H54 (cell line): ENCODE measurements around the gene GMPR.

Experiments
- DNase-seq: peaks from one replicate; pipeline ENCODE4 v3.0.0; 2011; ENCODE audit warnings: low spot score, mixed read lengths; ENCODE audit not compliant: insufficient read length
- FAIRE-seq: peaks from 3 replicates; lab custom pipeline; 2011; peaks lifted over from hg19 to GRCh38; lab: Jason Lieb, UNC
- POLR2A ChIP-seq: IDR thresholded peaks from 2 replicates; pipeline ENCODE4 v1.6.1; 2011; ENCODE audit warnings: low read depth, mild to moderate bottlenecking, low read length

Gene GMPR

DNA sequence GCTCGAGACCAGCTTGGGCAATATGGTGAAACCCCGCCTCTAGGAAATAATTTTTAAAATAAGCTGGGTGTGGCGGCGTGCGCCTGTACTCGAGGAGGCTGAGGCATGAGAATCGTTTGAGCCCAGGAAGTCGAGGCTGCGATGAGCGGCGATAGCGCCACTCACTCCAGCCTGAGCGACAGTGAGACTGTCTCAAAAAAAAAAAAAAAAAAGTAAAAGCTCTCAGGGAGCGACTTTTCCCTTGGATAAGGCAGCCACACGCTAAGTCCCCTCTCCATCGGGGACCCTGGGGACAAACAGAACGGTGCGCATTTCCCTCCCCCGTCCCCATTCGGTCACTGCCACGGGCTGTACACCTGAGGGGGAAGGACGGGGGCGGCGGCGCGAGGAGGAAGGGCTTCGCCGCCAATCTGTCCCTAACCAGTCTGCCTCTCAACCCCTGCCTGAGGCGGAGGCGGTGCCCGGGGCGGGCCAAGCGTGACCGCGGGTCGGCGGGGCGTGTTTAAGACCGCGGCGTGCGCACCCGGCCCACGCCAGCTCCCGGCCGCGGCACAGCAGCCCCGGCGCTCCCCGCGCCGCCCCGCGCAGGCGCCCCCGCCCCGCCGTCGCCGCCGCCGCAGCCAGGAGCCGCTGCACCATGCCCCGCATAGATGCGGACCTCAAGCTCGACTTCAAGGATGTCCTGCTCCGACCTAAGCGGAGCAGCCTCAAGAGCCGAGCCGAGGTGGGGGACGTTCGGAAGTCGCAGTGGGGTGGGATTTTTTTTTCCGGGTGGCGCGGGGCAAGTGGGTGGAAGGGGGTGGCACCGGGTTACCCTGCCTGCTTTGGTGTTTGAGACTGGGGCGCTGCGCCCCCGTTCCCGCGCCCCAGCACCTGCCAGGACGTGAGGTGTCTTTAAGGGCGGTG is at the start of gene GMPR:
TSS of gene GMPR (plus strand) at position 531 of the 906 bp plus-strand sequence. CDS start at position 638, 107 bp downstream.
- TF ChIP-seq POLR2A: 0 out of 2 replicates have a peak, but pooled peaks have one; percentile 8
- FAIRE-seq (no peak), DNase-seq (peak; percentile 75)

DNA sequence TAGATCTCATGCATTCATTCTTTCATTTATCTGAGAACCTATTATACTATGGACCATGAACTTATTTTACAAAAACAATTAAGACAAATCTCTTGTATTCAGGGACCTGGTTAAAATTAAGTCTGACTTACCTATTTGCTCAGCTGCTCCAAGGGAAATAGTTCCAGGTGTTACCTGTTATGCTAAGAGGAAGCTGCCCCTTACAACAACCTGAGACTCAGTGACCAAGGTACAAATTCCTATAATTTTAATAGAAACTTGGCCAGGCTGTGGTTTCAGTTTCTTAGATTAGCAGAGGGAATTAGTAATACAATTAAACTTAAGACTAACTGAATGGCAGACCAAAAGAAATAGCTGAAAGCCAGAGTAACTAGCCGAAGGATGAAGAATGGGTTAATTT is 48.2 kb upstream of the GMPR start:
- FAIRE-seq (no peak), DNase-seq (no peak)
- TF ChIP-seq POLR2A: no peak

DNA sequence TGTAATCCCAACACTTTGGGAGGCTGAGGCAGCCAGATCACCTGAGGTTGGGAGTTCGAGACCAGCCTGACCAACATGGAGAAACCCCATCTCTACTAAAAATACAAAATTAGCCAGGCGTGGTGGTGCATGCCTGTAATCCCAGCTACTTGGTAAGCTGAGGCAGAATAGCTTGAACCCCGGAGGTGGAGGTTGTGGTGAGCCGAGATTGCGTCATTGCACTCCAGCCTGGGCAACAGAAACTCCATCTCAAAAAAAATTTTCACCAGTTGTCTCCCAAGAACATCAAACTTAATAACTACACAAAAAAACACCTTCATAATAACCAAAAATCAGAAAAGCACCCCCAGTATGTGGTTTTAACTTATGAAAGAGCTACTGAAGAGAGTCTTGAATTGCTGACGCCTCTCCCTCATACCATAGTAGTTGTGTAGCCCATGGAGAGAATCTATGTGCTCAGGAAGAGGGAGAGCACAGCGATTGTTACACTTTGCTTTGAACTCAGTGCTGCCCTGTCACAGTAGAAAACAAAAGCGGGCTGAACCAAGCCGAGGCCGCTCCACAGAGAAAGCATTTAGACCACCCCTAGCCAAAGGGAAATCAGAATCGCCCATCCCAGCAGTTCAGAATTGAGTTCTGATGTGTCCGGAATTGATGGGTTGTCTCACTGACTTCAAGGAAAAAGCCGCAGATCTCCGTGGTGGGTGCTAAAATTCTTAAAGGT is 42.0 kb upstream of the GMPR start:
- DNase-seq (no peak), FAIRE-seq (no peak)
- no peak for TF ChIP-seq POLR2A

DNA sequence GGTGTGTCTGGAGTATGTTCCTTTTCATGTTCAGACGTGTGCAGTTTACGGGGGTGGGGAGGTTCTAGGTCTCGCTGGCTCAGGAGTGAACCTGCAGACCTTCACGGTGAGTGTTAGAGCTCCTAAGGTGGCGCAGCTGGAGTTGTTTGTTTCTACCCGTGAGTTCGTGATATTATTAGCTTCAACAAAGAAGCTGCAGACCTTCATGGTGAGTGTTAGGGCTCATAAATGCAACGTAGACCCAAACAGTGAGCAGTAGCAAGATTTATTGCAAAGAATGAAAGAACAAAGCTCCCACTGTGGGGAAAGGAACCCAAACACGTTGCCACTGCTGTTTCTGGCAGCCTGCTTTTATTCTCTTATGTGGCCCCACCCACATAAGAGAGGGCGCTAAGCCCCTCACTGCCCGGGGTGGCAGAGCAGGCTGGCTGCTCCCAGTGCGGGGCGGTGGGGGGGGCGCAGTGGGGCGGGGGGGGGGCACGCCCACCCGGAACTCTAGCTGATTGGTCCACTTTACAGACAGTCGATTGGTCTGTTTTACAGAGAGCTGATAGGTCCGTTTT is 41.3 kb upstream of the GMPR start:
- no peak for TF ChIP-seq POLR2A
- no peak for DNase-seq
- FAIRE-seq: no peak

DNA sequence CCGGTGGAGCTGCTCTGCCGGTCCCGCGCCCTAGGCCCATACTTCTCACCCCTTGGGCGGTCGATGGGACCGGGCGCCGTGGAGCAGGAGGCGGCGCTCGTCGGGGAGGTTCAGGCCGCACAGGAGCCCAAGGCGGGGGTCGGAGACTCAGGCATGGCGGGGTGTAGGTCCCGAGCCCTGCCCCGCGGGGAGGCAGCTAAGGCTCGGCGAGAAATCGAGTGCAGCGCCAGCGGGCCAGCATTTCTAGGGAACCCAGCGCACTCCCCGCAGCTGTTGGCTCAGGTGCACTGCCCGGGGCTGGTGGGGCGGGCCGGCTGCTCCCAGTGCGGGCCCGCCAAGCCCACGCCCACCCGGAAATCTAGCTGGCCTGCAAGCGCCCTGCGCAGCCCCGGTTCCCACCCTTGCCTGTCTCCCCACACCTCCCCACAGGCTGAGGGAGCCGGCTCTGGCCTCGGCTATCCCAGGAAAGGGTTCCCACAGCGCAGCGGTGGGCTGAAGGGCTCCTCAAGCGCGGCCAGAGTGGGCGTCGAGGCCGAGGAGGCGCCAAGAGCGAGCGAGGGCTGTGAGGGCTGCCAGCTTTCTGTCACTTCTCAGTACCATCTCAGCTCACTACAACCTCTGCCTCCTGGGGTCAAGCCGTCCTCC is 40.2 kb upstream of the GMPR start:
- FAIRE-seq (no peak), DNase-seq (no peak)
- no peak for TF ChIP-seq POLR2A

DNA sequence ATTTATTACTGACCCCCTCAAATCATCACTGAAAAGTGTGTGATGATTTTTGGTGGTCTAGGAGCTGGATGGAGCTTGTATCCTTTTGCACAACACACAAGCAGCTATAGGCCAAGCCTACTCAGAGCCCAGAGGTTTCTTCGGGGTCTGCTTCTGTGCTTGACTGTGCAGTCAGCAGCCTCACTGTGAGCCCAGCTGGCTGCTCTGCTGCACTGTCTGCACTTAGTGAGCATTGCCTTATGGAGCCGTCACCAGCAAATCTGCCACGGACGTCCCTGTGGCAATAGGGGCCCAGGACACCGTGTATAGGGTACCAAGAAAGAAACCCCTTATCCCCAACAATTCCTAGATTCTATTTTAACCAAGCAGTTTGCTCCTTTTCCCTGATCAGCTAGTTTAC is 38.6 kb upstream of the GMPR start:
- no peak for FAIRE-seq
- TF ChIP-seq POLR2A: no peak
- DNase-seq: no peak

DNA sequence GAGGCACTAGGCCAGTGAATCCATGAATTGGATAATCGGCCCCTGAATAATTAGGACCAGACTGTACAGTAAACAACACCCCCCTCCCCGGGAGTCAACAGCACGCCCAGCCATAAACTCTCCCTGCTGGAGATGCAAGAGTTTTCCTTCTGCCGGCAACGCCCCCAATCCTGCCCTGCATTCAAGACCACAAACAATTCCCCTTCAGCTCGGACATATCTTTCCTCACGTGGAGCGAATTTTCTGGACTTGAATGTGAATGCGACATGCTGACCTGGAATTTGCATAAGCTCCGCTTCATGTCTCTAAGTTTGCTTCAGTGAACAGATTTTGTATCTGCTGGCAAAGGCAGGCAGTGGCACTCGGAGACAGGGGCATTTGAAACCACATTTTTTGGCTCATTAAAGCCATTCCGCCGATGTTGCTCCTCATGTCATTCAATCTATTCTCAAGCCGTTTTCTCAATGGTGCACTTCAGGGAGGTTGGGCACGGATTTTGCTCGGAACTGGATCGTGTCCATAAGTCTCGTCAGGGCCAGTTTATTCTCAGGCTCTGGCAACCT is 38.0 kb upstream of the GMPR start:
- FAIRE-seq: no peak
- TF ChIP-seq POLR2A: no peak
- DNase-seq: no peak

DNA sequence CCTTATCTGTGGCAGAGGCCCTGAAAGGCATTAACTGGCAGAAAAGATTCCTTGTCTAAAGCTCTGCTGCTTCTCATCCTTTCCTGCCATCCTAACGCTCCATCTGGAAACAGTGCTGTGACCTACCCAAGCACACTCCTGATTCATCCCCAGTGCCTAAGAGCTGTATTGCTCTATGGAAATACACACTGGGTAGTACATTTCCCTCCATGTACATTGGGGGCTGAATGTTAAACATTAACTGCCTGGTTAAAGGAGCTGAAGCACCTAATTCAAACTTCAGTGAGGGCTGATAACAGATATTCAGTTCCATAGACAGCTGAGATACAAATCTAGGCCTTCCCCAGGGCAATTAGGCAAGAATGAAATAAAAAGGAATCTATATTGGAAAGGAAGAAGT is 36.7 kb upstream of the GMPR start:
- FAIRE-seq: no peak

DNA sequence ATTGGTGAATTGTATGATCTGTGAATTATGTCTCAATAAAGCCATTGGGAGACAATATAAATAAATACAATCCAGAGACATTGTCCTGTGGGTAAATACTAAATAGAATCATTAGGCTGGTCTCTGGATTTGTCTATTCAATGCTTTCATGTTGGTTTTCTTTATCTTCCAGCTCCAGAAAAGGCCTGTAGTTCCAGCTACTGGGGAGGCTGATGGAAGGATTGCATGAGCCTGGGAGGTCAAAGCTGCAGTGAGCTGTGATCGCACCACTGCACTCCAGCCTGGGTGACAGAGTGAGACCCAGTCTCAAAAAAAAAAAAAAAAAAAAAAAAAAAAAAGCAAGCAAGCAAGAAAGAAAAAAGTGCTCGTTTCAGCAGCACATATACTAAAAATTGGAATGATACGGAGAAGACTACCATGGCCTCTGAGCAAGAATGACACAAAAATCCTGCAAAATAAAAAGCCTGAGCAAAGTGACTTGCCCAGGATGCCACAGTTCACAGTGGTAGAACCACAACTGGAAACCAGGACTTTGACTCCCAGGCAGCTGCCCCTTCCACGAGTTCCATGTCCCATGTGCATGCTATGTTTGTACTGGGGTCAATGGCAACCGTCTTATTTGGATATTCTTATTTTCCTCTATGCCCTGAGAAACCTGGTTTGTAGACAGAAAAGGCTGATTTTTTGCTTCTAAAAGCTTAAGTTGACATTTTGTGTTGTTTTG is 33.6 kb upstream of the GMPR start:
- FAIRE-seq: no peak
- DNase-seq: no peak
- TF ChIP-seq POLR2A: no peak

More for the DNA sequence above, 36.7 kb upstream of the GMPR start:
- no peak for DNase-seq
- TF ChIP-seq POLR2A: no peak

DNA sequence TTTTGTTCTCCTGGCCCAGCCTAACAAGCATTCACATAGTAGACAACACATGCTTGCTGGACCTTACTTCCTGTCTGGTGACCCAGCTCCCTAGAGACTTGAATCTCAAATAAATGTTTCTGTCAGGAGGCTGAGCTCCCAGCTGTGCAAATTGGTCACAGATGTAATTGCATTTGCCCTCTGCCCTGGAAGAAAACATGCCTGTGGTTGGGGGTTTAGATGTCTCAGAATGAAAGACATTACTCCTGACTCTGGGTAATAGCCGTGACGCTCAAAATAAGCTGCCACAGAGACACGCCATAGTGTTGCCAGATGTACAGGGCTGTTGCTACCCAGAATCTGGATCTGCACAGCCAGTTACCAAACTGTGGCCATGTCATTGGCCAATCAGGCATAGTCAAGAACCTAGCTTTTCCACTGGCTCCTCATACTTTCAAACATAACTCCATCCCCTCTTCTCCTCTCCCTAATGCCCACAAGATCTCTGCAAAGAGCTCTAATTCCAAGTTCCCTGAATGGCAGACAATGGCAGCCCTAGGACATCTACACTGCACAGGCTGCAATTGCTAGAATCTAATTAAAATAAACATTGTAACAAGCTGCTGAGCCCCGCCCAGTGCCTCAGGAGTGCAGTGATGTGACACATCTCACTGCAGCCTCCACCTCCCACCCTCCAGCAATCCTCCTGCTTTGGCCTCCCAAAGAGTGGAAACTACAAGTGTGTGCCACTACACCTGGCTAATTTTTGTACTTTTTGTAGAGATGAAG is 32.8 kb upstream of the GMPR start:
- FAIRE-seq (no peak), DNase-seq (no peak)
- no peak for TF ChIP-seq POLR2A

DNA sequence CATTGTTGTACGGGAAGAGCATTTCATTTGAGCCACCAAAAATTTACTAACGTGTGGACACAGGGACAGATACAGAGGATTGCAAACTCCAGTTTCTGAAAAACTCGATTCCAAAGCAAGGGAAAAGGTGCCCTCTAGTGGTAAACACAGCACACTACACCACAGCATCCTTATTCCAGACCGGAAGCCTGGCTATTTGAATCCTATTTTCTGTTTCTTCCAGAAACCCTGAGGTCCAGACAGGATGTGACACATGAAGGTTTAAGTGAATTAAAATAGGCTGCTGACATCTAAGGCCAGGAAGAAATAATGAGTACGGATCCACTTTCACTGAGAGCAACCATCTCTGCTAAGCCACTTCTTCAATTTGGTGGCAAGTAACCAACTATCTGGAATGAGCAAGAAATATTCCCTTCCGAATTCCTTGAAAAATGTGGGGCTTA is 31.8 kb upstream of the GMPR start:
- no peak for TF ChIP-seq POLR2A
- FAIRE-seq: peak; percentile 92
- DNase-seq: peak; percentile 68

DNA sequence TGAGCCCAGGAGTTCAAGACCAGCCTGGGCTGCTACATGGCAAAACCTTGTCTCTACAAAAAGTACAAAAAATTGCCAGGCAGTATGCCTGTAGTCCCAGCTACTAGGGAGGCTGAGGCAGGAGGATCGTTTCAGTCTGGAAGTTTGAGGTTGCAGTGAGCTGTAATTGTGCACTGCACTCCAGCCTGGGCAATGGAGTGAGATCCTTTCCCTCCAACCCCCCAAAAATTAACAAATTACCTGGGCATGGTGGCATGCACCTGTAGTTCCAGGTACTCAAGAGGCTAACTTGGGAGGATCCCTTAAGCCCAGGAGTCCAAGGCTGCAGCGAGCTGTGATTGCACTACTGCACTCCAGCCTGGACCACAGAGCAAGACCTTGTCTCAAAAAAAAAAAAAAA is 29.4 kb upstream of the GMPR start:
- DNase-seq (no peak), FAIRE-seq (no peak)
- TF ChIP-seq POLR2A: no peak
